PC-3 (cell line): ENCODE data around the gene CRTC2.

ENCODE experiments used
- EZH2 ChIP-seq: fragments of 300-600 bp; sonication (generic); IDR thresholded peaks from one replicate; pipeline ENCODE4 v1.6.1; 2017; ENCODE audit warnings: antibody characterized with exemption, mild to moderate bottlenecking, low read length; ENCODE audit not compliant: unreplicated experiment
- TF ChIP-seq, protein P1 (sequence below): fragments of 300-600 bp; sonication (generic); conservative IDR thresholded peaks from 2 replicates; pipeline ENCODE4 v1.5.1; 2017; ENCODE audit warnings: antibody characterized with exemption, low read depth, mild to moderate bottlenecking, low read length

DNA sequence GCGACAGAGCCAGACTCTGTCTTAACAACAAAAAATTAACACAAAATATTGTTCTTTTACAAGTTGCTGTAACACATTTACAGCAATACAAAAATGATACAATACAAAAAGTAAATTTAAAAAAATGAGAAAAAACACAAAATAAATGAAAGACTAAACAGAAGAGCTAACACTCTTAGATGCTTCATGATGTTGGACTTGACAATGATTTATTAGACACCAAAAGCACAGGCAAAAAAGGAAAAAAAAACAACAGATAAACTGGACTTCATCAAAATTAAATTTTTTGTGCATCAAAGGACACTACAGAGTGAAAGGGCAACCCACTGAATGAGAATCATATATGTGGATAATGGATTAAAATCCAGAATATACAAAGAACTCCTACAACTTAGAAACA, 52.0 kb downstream of the CRTC2 start:
- TF ChIP-seq EZH2 = no peak
- TF ChIP-seq, protein P1, sequence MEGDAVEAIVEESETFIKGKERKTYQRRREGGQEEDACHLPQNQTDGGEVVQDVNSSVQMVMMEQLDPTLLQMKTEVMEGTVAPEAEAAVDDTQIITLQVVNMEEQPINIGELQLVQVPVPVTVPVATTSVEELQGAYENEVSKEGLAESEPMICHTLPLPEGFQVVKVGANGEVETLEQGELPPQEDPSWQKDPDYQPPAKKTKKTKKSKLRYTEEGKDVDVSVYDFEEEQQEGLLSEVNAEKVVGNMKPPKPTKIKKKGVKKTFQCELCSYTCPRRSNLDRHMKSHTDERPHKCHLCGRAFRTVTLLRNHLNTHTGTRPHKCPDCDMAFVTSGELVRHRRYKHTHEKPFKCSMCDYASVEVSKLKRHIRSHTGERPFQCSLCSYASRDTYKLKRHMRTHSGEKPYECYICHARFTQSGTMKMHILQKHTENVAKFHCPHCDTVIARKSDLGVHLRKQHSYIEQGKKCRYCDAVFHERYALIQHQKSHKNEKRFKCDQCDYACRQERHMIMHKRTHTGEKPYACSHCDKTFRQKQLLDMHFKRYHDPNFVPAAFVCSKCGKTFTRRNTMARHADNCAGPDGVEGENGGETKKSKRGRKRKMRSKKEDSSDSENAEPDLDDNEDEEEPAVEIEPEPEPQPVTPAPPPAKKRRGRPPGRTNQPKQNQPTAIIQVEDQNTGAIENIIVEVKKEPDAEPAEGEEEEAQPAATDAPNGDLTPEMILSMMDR = no peak
